Hindlimb muscle (tissue), 1 donor: ENCODE measurements around the gene DDC. TPM values are rescaled to one million over a fixed set of nuclear protein-coding genes. Genes with fewer than 3 reads are reported as not detected.

Experiments
- DNase-seq: peaks from one replicate; pipeline ENCODE4 v3.0.0-alpha.2; 2013
- polyA plus RNA-seq: library from polyadenylated mRNA; unstranded; fragments of 120-200 nt; gene quantifications from one replicate; pipeline ENCODE4 v1.2.1, GENCODE V29; 2013; ENCODE audit not compliant: insufficient read length

Gene DDC
- polyA plus RNA-seq, 1 donor = not detected

DNA sequence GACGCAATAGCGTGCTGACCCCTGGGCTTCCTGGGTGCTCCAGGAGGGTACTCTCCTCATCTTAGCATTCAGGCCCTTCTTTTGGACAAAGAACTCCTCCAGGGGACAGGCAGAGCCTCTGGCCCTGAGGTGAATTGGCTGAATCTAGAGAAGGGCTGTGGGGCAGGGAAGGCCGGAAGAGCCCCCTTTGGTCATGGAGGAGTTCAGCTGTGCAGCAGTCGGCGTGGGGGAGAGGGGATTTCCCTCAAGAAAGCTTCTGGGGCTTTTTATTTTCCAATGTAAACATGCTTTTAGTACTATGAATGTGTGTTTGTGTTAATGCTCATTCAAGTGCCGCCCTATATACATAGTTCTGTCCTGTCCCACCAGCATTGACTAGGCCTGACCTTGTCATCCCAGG is 153.9 kb downstream of the DDC start:
- no peak for DNase-seq

GRCh38 chr7:50409856-50410745 is 155.1 kb downstream of the DDC start:
- no peak for DNase-seq

Other genes with a start within 250 kb of the DDC start
- 12.0 TPM for gene FIGNL1, start 115.1 kb downstream of the DDC start, polyA plus RNA-seq
- 16.5 TPM for gene GRB10, start 217.5 kb upstream of the DDC start, polyA plus RNA-seq